Pancreas (tissue), 10 donors: ENCODE measurements around the gene LCN1. TPM values are rescaled to one million over a fixed set of nuclear protein-coding genes. Genes with fewer than 3 reads are reported as not detected.

Experiments
- ATAC-seq, 4 donors: fragments of 200-7000 bp; cut with Tn5 transposase; one replicate each; pipeline versions ENCODE4 v1.8.0 to v1.9.1; 2020; ENCODE audit warnings: mild to moderate bottlenecking in 4 of 4, moderate library complexity in 4 of 4
- DNase-seq, 6 donors: peaks; one replicate each; pipeline ENCODE4 v3.0.0-alpha.2; 2020
- FAIRE-seq: peaks from 2 replicates; lab custom pipeline; 2012; peaks lifted over from hg19 to GRCh38; lab: Jason Lieb, UNC
- H3K27ac ChIP-seq, 4 donors: fragments of 200-600 bp; sonication (generic); 1 replicate in 3 of 4; 2 replicates in 1 of 4; pipeline versions ENCODE4 v1.5.0 to v1.8.0; 2020
- H3K27me3 ChIP-seq, 4 donors: fragments of 200-600 bp; one replicate each; pipeline ENCODE4 v1.8.0; 2021
- H3K36me3 ChIP-seq, 3 donors: fragments of 200-600 bp; sonication (generic) in 1 of 3; one replicate each; pipeline versions ENCODE4 v1.5.0 to v1.8.0; 2020 to 2021
- H3K4me1 ChIP-seq, 3 donors: fragments of 200-600 bp; one replicate each; pipeline ENCODE4 v1.8.0; 2021
- H3K4me3 ChIP-seq, 4 donors: fragments of 200-600 bp; sonication (generic) in 2 of 4; one replicate each; pipeline versions ENCODE4 v1.5.0 to v1.8.0; 2020 to 2021
- H3K9me3 ChIP-seq, 4 donors: fragments of 200-600 bp; one replicate each; pipeline ENCODE4 v1.8.0; 2021
- WGBS, 2 donors: extraction: QIAGEN DNeasy Blood & Tissue Kit; methylation state at CpG; one replicate each; pipeline ENCODE4 v1.1.7; 2013; 5-methylcytosine and 5-hydroxymethylcytosine counted together
- intact Hi-C, 3 donors: fragments of 100-400 bp; cut with DNase I; formaldehyde crosslinking; loops; one replicate each; pipeline versions ENCODE4 v1.11.1 to v1.14.2; 2022
- polyA plus RNA-seq, 2 donors: library from polyadenylated mRNA; stranded (reverse); fragments of 200-250 nt; gene quantifications; one replicate each; pipeline ENCODE4 v1.2.3, GENCODE V29; 2013
- total RNA-seq, 6 donors: library from RNA; stranded (reverse); fragmentation: NEBNext Ultra II Directional in 4 of 6; extraction: Animal tissue kit (Norgen Biotek cat#: 25700) in 4 of 6; gene quantifications; one replicate each; pipeline versions ENCODE4 v1.2.1 to v1.2.4, GENCODE V29; 2021 to 2023
- TF ChIP-seq, protein P1 (sequence below), 4 donors: fragments of 200-600 bp; sonication (generic) in 3 of 4; IDR thresholded peaks; one replicate each; pipeline versions ENCODE4 v1.5.0 to v1.8.0; 2021; ENCODE audit warnings: antibody characterized with exemption in 4 of 4
- donor health status: healthy with polysubstance abuse.
- donor health status: DM: no; HTN: no; CAD: no; lungs with moderate emphysema.
- donor health status: DM: no; HTN: no; CAD: no.
- donor health status: control.
- donor health status: control.
- donor health status: Bipolar disorder and iron deficiency.
- donor health status: DM: yes; HTN: yes; CAD: no.
- donor health status: DM: no; HTN: no; CAD: no.
- donor health status: DM: no; HTN: no; CAD: no.
- donor health status: DM: yes; HTN: yes; CAD: no.

Gene LCN1
- total and polyA plus RNA-seq, 8 donors: not detected

DNA sequence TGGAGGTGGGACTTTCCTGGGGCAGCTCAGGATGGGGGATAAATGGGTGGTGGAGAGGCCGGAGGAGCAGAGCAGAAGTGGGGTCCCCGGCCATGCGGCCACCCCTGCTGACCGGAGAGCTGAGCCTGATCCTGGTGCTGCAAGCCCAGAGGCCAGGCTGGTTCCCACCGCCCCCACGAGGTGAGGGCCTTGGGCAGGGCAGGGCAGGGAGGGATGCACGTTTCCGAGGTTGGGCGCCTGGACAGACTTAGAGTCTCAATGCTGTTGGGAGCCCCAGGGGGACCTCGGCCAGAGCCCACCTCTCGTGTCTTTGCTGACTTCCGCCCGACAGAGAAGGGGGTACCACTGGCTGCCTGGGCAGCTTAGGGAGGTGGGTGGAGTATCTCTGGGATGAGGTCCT lies 30.2 kb downstream of the LCN1 start:
- intact Hi-C loops: loop anchor here in 1 of 3 donors (10.0 kb wide), 1 partner anchor 63 kb away; a partner anchor contains a TSS
- ATAC-seq: no peak
- Histone ChIP-seq H3K27ac (no peak overlapping the region), H3K27me3 (no peaks in the 10 kb centered on the region), H3K9me3 (no peaks in the 10 kb centered on the region), H3K4me3 (no peak overlapping the region), H3K4me1 (no peaks in the 10 kb centered on the region), H3K36me3 (no peaks in the 10 kb centered on the region)
- DNase-seq: no peak
- TF ChIP-seq, protein P1, sequence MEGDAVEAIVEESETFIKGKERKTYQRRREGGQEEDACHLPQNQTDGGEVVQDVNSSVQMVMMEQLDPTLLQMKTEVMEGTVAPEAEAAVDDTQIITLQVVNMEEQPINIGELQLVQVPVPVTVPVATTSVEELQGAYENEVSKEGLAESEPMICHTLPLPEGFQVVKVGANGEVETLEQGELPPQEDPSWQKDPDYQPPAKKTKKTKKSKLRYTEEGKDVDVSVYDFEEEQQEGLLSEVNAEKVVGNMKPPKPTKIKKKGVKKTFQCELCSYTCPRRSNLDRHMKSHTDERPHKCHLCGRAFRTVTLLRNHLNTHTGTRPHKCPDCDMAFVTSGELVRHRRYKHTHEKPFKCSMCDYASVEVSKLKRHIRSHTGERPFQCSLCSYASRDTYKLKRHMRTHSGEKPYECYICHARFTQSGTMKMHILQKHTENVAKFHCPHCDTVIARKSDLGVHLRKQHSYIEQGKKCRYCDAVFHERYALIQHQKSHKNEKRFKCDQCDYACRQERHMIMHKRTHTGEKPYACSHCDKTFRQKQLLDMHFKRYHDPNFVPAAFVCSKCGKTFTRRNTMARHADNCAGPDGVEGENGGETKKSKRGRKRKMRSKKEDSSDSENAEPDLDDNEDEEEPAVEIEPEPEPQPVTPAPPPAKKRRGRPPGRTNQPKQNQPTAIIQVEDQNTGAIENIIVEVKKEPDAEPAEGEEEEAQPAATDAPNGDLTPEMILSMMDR (IDR thresholded peaks at IDR 0.05): no peak
- 61 to 77% methylated on average over 13 of the region's 13 CpGs for WGBS, 2 donors
- FAIRE-seq: no peak

DNA sequence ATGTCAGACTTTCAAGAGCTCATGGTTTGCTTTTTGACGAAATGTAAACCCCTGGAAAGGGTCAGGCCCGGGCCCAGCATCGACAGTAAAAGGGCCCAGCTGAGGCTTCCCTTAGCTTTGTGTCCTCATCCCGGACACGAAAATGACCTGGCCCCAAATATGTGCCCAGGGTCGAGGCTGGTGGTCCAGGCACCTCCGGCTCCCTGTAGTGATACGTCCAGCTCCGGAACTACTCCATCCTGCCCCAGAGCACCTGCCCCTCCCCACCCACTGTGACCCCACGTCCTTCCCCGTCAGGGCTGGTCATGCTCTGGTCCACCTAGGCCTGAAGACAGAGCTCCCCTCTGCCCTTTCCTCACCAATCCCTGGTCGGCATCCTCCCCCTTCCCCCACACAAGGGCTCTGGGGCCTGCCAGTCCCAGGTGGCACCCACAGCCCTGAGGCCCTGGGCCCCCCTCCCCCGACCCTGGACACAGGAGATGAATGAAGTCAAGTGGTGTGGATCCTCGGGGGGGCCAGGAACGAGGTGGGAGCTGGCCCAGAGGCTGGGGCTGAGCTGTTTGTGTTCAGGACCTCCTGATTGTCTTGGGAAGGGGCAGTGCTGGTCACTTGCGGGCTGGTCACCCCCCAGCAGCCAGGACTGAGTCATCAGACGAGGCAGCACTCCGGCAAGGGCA lies 30.9 kb downstream of the LCN1 start:
- no peak overlapping the region for H3K4me3 ChIP-seq
- WGBS, 2 donors: 57 to 61% methylated on average over 18 of the region's 18 CpGs
- intact Hi-C loops: loop anchor here in 1 of 3 donors (10.0 kb wide), 1 partner anchor 63 kb away; a partner anchor contains a TSS
- TF ChIP-seq, protein P1 (IDR thresholded peaks at IDR 0.05): no peak
- H3K9me3 ChIP-seq: no peaks in the 10 kb centered on the region
- no peak for DNase-seq
- FAIRE-seq: no peak
- H3K27ac ChIP-seq: no peak overlapping the region
- peaks cover 0 to 3% (median 0%) of the 10 kb centered on the region in 4 donors for H3K27me3 ChIP-seq
- no peaks in the 10 kb centered on the region for H3K36me3 ChIP-seq
- no peaks in the 10 kb centered on the region for H3K4me1 ChIP-seq
- no peak for ATAC-seq

DNA sequence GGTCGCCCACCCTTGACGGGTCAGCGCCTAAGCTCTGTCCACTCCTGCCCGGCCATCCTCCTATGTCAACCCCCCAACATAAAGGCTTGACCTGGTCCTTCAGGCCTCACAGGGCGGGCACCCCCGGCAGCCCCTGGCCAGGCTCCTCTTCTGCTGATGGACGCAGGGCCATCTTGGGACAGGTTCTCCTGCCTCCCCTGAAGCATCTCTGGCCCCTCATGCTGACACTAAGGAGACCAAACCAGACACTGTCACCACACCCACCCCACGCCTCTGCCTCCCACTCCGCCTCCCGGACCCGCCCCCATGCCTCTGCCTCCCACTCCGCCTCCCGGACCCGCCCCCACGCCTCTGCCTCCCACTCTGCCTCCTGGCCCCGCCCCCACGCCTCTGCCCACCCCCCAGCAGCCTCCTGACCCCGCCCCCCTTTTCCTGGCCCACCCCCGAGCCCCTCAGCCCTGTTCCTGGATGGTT lies 31.5 kb downstream of the LCN1 start:
- DNase-seq (no peak), FAIRE-seq (no peak), ATAC-seq (no peak)
- peaks cover 0 to 3% (median 0%) of the 10 kb centered on the region in 4 donors for H3K27me3 ChIP-seq
- WGBS, 2 donors: 74 to 92% methylated on average over 12 to 19 of the region's 19 CpGs
- intact Hi-C loops: loop anchor here in 1 of 3 donors (10.0 kb wide), 1 partner anchor 62 kb away; a partner anchor contains a TSS
- TF ChIP-seq, protein P1 (IDR thresholded peaks at IDR 0.05): no peak
- no peak overlapping the region for H3K4me3 ChIP-seq
- H3K36me3 ChIP-seq: no peaks in the 10 kb centered on the region
- H3K9me3 ChIP-seq: no peaks in the 10 kb centered on the region
- no peaks in the 10 kb centered on the region for H3K4me1 ChIP-seq
- no peak overlapping the region for H3K27ac ChIP-seq

DNA sequence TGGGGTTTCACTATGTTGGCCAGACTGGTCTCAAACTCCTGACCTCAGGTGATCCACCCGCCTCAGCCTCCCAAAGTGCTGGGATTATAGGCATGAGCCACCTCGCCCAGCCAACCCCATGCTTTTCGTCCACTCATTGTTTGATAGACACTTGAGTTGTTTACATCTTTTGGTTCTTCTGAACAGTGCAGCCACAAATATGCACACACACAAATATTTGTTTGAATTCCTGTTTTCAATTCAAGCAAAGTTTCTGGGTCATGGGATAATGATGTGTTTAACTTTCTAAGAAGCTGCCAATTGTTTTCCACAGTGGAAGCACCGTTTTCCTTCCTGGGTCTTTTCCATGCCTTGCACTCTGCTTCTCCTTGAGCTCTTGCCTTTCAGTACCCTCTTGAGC lies 33.5 kb downstream of the LCN1 start:
- Histone ChIP-seq H3K4me1 (no peaks in the 10 kb centered on the region), H3K36me3 (no peaks in the 10 kb centered on the region), H3K27ac (no peak overlapping the region), H3K4me3 (no peak overlapping the region), H3K27me3 (peaks cover 0 to 4% (median 0%) of the 10 kb centered on the region in 4 donors), H3K9me3 (no peaks in the 10 kb centered on the region)
- DNase-seq (no peak), FAIRE-seq (no peak), ATAC-seq (no peak)
- TF ChIP-seq, protein P1 (IDR thresholded peaks at IDR 0.05): no peak
- intact Hi-C loops: loop anchor here in 1 of 3 donors (10.0 kb wide), 1 partner anchor 60 kb away; a partner anchor contains a TSS
- 41 to 56% methylated on average over 4 of the region's 4 CpGs for WGBS, 2 donors

DNA sequence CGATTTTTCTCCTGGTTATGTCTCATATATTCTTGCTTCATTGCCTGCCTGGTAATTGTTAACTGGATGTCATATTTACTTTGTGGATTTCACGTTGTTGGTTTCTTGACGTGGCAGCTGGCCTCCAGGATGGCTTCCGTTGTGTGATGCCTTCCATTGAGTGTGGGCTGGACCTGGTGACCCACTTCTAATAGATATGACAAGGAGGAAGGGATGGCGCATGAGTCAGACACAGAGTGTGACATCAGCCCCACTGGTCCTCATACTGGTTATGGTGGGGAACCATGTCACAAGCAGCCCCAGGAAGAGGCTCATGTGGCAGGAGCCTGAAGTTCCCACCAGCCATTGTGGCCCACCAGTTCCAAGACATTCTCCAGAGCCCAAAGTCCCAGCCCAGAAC lies 34.0 kb downstream of the LCN1 start:
- intact Hi-C loops: loop anchor here in 1 of 3 donors (10.0 kb wide), 1 partner anchor 60 kb away; a partner anchor contains a TSS
- H3K27ac ChIP-seq: no peak overlapping the region
- FAIRE-seq (no peak), ATAC-seq (no peak), DNase-seq (no peak)
- no peaks in the 10 kb centered on the region for H3K9me3 ChIP-seq
- no peaks in the 10 kb centered on the region for H3K36me3 ChIP-seq
- TF ChIP-seq, protein P1 (IDR thresholded peaks at IDR 0.05): no peak
- H3K4me1 ChIP-seq: no peaks in the 10 kb centered on the region
- WGBS, 2 donors: 36 to 48% methylated on average over 5 of the region's 5 CpGs
- peaks cover 0 to 6% (median 0%) of the 10 kb centered on the region in 4 donors for H3K27me3 ChIP-seq
- no peak overlapping the region for H3K4me3 ChIP-seq
